Skin epidermis (tissue), 12 donors: ENCODE results near the gene DPF1.
"Not testable (repeated sequence)": the region's sequence is repeated elsewhere in the genome, so short reads cannot be mapped to it uniquely, and the experiment has no call there.

Experiments used
- H3K27ac ChIP-seq, 21 experiments: fragments of 200-600 bp; sonication (generic) in 11 of 21; one replicate each; pipeline ENCODE4 v1.5.0; 2020; ENCODE audit warnings: mild to moderate bottlenecking in 3 of 21, inconsistent platforms in 2 of 21, moderate library complexity in 2 of 21
- H3K4me3 ChIP-seq, 7 experiments: fragments of 200-600 bp; sonication (generic) in 2 of 7; one replicate each; pipeline ENCODE4 v1.5.0; 2020; ENCODE audit warnings: inconsistent platforms in 2 of 7, mild to moderate bottlenecking in 2 of 7, moderate library complexity in 1 of 7

DPF1 gene

GRCh38 chr19:38251564-38252051, 27.6 kb upstream of the DPF1 start:
- Histone ChIP-seq H3K27ac (peak overlapping the region in 17 of 21 experiments; percentile 19 to 80 (median 57)), H3K4me3 (no peak overlapping the region)

GRCh38 chr19:38250821-38251563, 27.0 kb upstream of the DPF1 start:
- Histone ChIP-seq H3K27ac (peak overlapping the region in 16 of 21 experiments; percentile 20 to 80 (median 52)), H3K4me3 (no peak overlapping the region)

GRCh38 chr19:38250428-38250820, 26.4 kb upstream of the DPF1 start:
- no peak overlapping the region for H3K4me3 ChIP-seq
- H3K27ac ChIP-seq = no peak overlapping the region

- H3K27ac ChIP-seq = no peak overlapping the region
- H3K4me3 ChIP-seq = no peak overlapping the region
These were observed 24.4 kb upstream of the DPF1 start for GRCh38 chr19:38248421-38248820.

GRCh38 chr19:38247734-38248268, 23.8 kb upstream of the DPF1 start:
- H3K27ac ChIP-seq = no peak overlapping the region
- no peak overlapping the region for H3K4me3 ChIP-seq

GRCh38 chr19:38247126-38247525, 23.1 kb upstream of the DPF1 start:
- no peak overlapping the region for H3K4me3 ChIP-seq
- H3K27ac ChIP-seq = no peak overlapping the region

DNA sequence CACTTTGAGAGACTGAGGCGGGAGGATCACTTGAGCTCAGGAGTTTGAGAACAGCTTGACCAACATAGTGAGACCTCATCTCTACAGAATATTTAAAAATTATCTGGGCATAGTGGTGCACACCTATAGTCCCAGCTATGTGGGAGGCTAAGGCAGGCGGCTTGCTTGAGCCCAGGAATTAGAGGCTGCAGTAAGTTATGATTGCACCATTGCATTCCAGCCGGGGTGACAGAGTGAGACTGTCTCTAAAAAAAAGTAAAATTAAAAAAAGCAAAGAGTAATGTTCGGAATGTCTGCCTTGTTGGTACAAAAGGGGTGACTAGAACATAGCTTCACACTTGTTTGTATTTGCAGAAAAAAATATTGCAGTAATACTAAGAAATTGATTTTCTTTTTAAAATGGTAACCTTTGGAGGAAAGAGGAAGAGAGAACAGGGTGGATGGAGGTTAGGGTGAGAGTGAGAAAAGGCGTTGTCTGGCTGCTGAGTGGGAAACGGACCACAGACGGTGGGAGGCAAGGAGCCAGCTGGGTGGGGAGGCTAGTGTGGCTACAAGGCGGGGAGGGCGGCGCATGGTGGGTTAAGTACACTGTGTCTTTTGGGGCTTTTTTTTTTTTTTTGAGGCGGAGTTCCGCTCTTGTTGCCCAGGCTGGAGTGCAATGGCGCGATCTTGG, 21.9 kb upstream of the DPF1 start:
- H3K27ac ChIP-seq = peak overlapping the region in 1 of 21 experiments; percentile 42
- no peak overlapping the region for H3K4me3 ChIP-seq

DNA sequence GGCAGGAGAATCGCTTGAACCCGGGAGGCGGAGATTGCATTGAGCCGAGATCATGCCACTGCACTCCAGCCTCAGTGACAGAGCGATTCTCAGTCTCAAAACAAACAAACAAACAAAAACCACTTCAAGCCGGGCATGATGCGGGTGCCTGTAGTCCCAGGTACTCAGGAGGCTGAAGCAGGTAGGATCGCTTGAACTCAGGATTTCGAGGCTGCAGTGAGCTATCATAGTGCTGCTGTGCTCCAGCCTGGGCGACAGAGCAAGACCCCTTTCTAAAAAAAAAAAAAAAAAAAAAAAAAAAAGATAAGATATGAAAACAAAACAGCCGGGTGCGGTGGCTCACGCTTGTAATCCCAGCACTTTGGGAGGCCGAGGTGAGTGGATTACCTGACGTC, 19.3 kb upstream of the DPF1 start:
- H3K4me3 ChIP-seq = no peak overlapping the region
- H3K27ac ChIP-seq = no peak overlapping the region

- H3K27ac ChIP-seq = no peak overlapping the region
These were observed 15.8 kb upstream of the DPF1 start for GRCh38 chr19:38239816-38240215.

GRCh38 chr19:38234615-38235014, 10.6 kb upstream of the DPF1 start:
- H3K4me3 ChIP-seq = no peak overlapping the region
- H3K27ac ChIP-seq = no peak overlapping the region

More at GRCh38 chr19:38239816-38240215, 15.8 kb upstream of the DPF1 start:
- H3K4me3 ChIP-seq = no peak overlapping the region

DNA sequence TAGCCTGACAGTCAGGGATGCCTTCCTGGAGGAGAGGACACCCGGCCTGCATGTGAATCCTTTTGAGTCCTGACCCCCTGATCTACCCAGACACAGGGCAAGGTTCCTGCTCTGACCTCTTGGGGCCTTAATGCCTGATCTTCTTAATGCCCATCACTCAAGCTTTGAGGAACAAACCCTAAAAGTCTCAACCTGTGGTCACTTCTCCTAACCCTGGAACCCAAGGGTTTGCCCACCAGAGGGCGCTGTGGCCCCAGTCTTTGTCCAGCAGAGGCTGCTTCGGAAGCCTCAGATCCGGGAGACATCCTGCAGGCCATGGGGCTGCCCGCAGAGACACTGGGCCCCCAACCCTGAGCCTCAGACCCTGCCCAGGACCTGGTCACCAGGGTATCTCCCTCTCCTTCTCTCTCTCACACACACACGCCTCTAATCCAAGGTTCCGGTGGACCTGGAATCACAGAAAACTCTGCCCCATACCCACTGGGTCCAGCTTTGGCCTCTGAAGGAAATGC, 9.8 kb upstream of the DPF1 start:
- no peak overlapping the region for H3K4me3 ChIP-seq
- H3K27ac ChIP-seq = no peak overlapping the region

DNA sequence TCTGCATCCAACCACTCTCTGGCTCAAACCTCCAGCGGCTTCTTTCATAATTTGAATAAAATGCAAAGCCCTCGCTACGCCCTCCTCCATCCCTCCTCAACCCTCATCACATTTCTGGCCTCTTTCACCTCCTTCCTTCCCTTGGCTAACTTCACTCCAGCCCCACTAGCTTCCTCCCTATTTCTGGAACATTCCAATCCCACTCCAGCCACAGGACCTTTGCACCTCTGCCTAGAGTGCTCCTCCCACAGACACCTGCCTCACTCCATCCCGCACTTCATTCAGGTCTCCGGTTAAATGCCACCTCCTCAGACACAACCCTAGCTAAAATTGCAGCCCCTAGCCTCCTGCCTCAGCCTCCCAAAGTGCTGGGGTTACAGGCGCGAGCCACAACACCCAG, 7.9 kb upstream of the DPF1 start:
- Histone ChIP-seq H3K4me3 (no peak overlapping the region), H3K27ac (no peak overlapping the region)

- not testable (repeated sequence) for H3K4me3 ChIP-seq, H3K27ac ChIP-seq
These were observed 6.6 kb upstream of the DPF1 start for GRCh38 chr19:38230506-38231133.

GRCh38 chr19:38229585-38230073, 5.6 kb upstream of the DPF1 start:
- peak overlapping the region in 3 of 7 experiments; percentile 5 to 21 (median 16) for H3K4me3 ChIP-seq
- no peak overlapping the region for H3K27ac ChIP-seq

DNA sequence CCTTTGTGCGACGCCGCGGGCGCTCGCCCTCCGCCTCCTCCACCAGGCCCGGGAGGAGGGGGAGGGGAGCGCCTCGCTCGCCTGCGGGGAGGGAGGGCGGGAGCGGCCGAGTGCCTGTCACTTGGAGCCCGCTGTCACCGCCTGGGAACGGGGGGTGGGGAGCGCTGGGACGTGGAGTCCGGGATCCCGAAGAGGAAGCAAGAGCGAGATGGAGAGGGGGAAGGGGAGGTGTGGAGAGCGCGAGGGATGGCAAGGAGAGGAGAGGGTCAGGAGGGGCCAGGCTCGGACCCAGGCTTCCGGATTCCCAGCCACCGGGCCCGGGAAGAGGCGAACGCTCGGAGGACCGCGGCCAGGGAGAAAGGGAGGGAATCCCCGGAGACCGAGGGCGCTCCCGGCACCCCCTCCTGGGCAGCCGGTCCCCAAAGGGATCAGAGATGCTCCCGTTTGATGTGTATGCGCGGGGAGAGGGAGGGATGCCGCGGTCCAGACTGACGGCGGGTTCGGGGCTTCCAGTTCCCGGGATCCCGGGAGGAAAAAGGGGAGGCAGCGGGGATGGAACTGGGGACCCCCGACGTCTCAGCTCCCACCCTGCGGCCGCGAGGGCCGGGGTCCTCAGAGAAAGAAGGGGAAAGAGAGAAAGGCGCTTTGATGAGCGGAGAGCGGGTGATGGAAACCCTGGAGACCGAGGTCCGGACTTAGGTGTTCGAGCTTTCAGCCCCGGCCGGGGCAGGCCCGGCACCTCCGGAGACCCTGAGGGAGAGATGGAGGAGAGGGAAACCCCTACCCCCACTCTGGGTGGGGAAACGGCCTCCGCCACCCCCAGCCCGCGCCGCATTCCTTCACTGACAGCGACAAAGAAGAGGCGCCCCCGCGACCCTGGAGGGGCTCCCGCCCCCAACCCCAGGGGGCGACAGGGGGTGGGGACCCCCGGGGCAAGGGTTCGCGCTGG, 4.7 kb upstream of the DPF1 start:
- Histone ChIP-seq H3K27ac (no peak overlapping the region), H3K4me3 (peak overlapping the region in 5 of 7 experiments; percentile 4 to 21 (median 11))

DNA sequence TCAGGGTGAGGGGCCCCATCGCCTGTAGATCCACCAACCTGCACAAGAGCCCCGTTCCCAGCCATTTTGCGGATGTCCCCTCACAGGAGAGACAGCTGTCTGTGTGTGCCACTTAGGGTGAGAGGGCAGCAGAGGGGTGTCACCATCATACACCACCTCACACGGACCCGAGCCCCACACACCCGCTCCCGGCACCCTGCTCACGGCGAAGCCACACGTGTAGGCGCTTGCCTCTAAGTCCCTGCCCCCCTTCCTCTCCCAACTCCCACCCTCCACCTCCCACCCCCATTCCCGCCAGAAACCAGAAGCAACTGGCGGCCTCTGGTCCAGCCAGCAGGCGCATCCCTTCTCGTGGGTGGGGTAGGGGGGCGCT, 4.0 kb upstream of the DPF1 start:
- H3K27ac ChIP-seq = no peak overlapping the region
- H3K4me3 ChIP-seq = no peak overlapping the region

GRCh38 chr19:38227287-38228004, 3.4 kb upstream of the DPF1 start:
- Histone ChIP-seq H3K27ac (no peak overlapping the region), H3K4me3 (no peak overlapping the region)

GRCh38 chr19:38224863-38225218, 819 bp upstream of the DPF1 start:
- not testable (repeated sequence) for H3K27ac ChIP-seq, H3K4me3 ChIP-seq
